C4-2B (cell line): ENCODE results near the gene SLC25A34.

Experiments
- CTCF ChIP-seq: fragments of 450-650 bp; conservative IDR thresholded peaks from 2 replicates; pipeline ENCODE4 v1.5.1; 2017; ENCODE audit warnings: mild to moderate bottlenecking
- ZFX ChIP-seq: fragments of 450-650 bp; IDR thresholded peaks from 2 replicates; pipeline ENCODE4 v1.6.1; 2017

- TF ChIP-seq CTCF (no peak), ZFX (no peak)
Observed at GRCh38 chr1:15717418-15718125, 18.5 kb upstream of the SLC25A34 start.
